Activated T-helper 1 cell treated with anti-CD3 and anti-CD28 coated beads, Interleukin-12 subunit alpha, Interleukin-12 subunit beta, Interleukin-2, Interleukin-4 antibody, amounts not matched to agents 30 ng/mL and 10 ng/mL and 1 ng/mL, durations not matched to agents 14 hours and 24 hours and 36 hours (primary cell): Measurements from ENCODE around the gene LOXL1. TPM values are rescaled to one million over a fixed set of nuclear protein-coding genes. Genes with fewer than 3 reads are reported as not detected.

Experiments used
- DNase-seq: peaks from one replicate; pipeline ENCODE4 v3.0.0; 2021; ENCODE audit warnings: low spot score
- H3K27ac Mint-ChIP-seq: one replicate; pipeline ENCODE4 v1.8.0; 2021; ENCODE audit warnings: mild to moderate bottlenecking, mixed read lengths
- H3K27me3 Mint-ChIP-seq: one replicate; pipeline ENCODE4 v1.8.0; 2022; ENCODE audit warnings: mild to moderate bottlenecking, moderate library complexity, mixed read lengths; ENCODE audit not compliant: insufficient read depth
- H3K36me3 Mint-ChIP-seq: one replicate; pipeline ENCODE4 v1.8.0; 2021; ENCODE audit warnings: low read depth, mixed read lengths
- H3K4me1 Mint-ChIP-seq: one replicate; pipeline ENCODE4 v1.8.0; 2021; ENCODE audit warnings: low read depth, mixed read lengths
- H3K4me3 Mint-ChIP-seq: one replicate; pipeline ENCODE4 v1.8.0; 2021; ENCODE audit warnings: mild to moderate bottlenecking, moderate library complexity, mixed read lengths
- H3K9me3 Mint-ChIP-seq: one replicate; pipeline ENCODE4 v1.8.0; 2021; ENCODE audit warnings: mixed read lengths
- intact Hi-C: fragments of 100-400 bp; cut with micrococcal nuclease; formaldehyde crosslinking; loops from one replicate; pipeline ENCODE4 v1.15.1; 2024
- total RNA-seq: library from RNA; stranded (reverse); gene quantifications from 2 replicates; pipeline ENCODE4 v1.2.3, GENCODE V29; 2022

Gene LOXL1
- total RNA-seq, 1 donor from 2014 or later: 0.34 TPM

DNA sequence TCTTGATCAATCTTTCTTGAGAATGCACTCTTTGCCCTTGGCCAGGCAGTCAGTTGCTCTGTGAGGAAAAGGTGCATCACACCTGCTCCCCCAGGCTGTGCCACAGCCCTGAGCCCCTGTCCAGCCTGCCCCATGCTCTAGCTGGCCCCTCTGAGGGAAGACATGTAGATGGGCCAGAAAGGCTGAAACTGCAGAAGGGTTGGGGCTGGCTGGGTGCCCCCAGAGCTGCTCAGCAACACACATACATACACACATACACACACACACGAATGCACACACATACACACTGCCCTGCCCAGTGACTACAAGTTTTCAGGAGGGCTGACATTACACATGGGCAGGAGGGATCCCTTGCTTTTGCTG is 36.5 kb upstream of the LOXL1 start:
- intact Hi-C loops: no loop called here
- Mint-ChIP-seq H3K4me3 (no peak overlapping the region), H3K4me1 (no peaks in the 10 kb centered on the region), H3K27me3 (peaks cover 27% of the 10 kb centered on the region), H3K27ac (no peak overlapping the region), H3K9me3 (no peaks in the 10 kb centered on the region), H3K36me3 (no peaks in the 10 kb centered on the region)
- no peak for DNase-seq

DNA sequence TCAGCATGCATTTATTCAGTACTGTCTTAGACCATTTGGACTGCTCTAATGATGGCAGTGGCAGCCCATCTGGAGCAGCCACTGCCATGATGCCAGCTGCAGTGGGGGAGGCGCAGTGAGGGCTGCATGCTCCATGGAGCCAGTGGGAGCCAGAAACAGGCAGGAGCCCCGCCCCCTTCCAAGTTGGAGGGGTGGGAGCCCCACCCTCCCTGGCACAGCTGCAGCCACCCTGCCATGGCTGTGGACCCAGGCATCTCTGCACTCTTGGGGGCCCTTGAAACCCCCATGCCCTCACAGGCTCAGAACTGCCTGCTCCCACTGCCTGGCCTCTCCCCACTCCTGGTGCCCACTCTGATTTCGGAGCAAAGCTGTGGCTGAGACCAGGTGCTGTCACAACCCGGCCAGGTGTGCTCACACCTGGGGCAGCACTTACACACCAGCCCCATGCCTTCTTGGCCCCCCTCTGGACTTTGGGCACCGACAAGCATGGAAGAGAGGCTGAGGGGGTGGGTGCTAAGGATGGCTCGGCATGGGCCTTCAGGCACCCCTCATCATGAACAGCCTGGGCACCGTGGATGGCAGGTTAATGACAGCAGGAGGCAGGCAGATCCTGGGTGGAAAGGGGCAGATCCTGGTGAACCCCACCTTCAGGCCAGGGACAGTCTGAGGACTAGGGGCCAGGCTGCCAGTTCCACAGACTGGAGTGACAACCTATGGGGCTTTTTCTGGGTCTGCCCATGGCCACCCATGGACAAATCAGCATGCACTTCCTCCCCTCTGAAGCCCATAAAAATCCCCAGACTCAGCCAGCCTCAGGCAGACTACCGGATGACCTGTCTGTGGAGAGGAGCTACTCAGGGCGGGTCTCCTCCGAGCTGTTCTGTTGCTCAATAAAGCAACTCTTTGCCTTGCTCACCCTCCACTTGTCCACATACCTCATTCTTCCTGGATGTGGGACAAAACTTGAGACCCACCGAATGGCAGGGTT is 34.6 kb upstream of the LOXL1 start:
- Mint-ChIP-seq H3K9me3 (no peaks in the 10 kb centered on the region), H3K27ac (no peak overlapping the region), H3K4me1 (no peaks in the 10 kb centered on the region), H3K36me3 (no peaks in the 10 kb centered on the region), H3K4me3 (no peak overlapping the region), H3K27me3 (peaks cover 25% of the 10 kb centered on the region)
- no peak for DNase-seq
- intact Hi-C loops: no loop called here

DNA sequence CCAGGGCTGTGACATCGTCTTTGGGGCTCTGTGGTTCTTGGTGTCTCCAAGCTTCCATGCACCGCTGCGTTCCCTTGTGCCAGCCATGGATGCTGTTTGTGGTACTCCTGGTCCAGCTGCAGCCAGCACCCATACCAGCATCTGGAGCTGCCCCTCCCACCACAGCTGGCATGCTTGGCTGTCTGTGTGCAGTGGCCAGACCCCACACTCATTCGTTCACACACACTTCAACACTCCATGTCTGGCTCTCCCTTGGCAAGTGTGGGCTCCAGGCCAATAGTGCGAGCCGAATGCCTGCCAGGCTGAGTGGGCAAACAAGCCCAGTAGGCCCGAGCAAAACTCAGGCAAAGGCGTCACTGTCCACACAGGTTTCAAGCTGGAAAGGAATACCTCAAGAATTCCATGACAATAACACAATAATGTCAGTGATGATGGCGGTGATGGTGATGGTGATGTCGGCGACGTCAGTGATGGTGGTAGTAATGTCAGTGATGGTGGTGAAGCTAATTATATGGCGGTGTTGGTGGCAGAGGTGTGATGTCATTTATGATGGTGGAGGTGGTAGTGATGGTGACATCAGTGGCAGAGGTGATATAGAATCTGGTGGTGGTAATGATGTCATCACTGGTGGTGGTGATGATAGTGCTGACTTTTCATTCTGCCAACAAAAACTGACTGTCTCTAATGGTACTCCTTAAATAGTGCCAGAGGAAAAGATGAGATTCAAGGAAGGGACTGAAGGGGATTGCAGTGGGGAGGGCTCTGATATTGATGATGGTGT is 33.6 kb upstream of the LOXL1 start:
- Mint-ChIP-seq H3K4me3 (no peak overlapping the region), H3K27me3 (peaks cover 25% of the 10 kb centered on the region), H3K9me3 (no peaks in the 10 kb centered on the region), H3K36me3 (no peaks in the 10 kb centered on the region), H3K4me1 (no peaks in the 10 kb centered on the region), H3K27ac (no peak overlapping the region)
- intact Hi-C loops: no loop called here
- no peak for DNase-seq

DNA sequence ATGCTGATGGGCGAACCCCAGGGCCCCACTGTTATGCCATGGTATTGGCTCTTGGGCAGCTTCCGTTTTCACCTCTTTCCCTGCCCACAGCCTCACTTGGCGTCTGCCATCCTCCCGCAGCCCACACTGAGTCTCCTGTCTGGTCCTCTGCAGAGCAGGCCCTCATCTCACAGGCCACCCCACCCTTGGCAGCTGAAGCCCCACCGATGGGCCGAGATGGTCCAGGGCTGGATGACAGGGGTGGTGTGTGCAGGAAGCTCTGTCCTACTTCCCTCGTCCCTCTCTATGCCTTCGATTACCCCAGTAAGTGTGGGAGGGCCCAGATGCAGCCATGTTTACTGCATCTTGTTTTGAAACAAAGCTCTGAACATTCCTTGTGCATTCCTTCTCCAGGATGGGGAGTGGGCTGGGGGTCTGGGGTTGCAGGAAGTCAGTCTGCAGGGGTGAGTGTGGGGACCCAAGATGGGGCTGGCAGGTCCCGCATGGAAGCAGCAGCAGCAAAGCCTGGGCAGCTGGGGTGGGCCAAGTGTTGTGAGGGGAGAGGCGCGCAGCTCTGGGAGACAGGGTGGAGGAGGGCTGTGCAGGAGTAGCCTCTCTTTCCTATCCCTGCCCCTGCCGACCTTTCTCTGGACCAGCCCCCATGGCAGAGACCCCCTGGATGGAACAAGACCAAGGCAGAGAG is 32.0 kb upstream of the LOXL1 start:
- Mint-ChIP-seq H3K4me3 (no peak overlapping the region), H3K4me1 (no peaks in the 10 kb centered on the region), H3K36me3 (no peaks in the 10 kb centered on the region), H3K27ac (no peak overlapping the region), H3K27me3 (peaks cover 17% of the 10 kb centered on the region), H3K9me3 (no peaks in the 10 kb centered on the region)
- intact Hi-C loops: no loop called here
- no peak for DNase-seq

DNA sequence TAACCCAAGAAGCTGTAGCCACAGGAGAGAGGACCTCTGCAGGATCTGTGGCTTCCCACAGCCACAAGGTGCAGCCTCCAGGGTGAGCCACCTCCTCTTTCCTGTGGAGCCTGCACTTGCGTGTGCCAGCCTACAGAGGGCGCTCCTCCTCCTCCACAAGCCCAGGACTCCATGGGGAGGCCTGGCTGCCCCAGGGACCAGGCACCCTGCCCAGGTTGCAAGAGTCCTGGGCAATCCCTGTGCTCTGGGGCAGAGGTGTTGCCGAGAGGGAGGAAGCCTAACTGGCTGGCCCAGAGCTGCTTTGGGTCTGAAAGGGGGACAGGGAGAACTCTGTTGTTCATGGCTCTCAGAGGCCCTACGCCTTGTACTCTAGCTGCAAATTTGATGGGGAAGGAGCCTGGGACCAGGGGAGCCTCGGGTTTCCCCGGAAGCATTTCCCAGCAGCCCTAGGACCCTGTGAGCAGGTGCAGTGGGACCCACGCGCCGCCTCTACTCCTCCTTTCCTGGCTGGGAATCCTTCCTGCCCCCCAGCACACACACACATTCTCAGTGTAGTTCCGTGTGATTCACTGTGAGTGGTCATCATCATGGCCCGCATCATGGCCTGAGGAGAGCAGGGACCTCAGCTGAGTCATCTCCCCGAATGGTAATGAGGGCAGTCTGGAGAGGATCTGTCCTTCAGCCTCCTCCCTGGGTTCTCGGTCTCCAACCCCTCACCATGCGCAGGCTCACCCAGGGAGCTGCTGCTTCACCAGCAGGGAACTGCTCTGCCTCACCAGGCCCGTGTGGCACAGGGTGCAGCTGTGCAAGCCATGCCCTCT is 28.6 kb upstream of the LOXL1 start:
- H3K27me3 Mint-ChIP-seq: peaks cover 5% of the 10 kb centered on the region
- DNase-seq: peak; percentile 59
- H3K9me3 Mint-ChIP-seq: no peaks in the 10 kb centered on the region
- H3K36me3 Mint-ChIP-seq: no peaks in the 10 kb centered on the region
- H3K4me1 Mint-ChIP-seq: no peaks in the 10 kb centered on the region
- H3K4me3 Mint-ChIP-seq: no peak overlapping the region
- intact Hi-C loops: loop anchor here (1.0 to 2.0 kb wide), 4 partner anchors 11 to 67 kb away; no protein-coding TSS in a partner anchor
- no peak overlapping the region for H3K27ac Mint-ChIP-seq

DNA sequence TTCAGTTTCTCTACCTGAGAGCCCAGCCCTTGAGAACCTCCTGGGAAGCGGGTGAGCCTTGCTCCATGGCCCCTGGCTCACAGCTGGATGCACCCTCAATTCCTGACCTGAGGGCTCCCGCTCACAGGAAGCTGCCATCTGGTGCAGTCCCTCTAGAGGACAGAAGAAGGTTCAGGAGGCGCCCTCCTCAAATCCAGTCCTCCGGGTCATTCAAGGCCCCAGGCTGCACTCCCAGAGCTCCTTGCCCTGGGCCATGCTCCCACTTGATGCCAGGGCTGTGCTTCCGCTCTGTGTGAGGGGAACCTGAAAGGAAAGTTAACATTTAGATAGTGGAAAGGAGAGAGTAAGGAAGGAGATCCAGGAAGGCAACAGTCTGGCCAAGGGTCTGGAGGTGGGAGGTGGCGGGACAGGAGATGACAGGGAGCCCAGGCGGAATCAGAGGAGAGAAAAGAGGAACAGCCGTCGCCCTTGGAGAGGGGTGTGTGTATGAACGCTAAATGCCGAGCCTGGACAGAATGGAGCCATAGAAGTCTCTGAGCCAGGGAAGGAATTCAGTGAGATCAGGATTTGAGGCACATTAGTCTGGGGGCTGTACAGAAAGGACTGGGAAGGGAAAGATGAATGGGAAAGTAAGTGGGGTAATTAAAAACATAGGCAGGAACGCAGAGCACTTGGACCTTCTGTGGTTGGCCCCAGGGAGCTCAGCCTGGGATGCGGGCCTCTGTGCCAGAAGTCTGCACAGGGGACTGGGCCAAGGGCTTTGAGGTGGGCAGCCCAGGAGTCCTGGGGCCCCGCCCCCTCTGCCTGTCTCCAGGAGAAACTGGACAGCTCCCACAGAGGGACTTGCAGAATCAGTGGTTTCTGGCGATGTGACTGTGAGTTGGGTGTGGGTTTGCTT is 26.8 kb upstream of the LOXL1 start:
- no peaks in the 10 kb centered on the region for H3K9me3 Mint-ChIP-seq
- no peaks in the 10 kb centered on the region for H3K36me3 Mint-ChIP-seq
- no peak for DNase-seq
- H3K4me1 Mint-ChIP-seq: no peaks in the 10 kb centered on the region
- H3K27me3 Mint-ChIP-seq: peaks cover 4% of the 10 kb centered on the region
- intact Hi-C loops: no loop called here
- no peak overlapping the region for H3K4me3 Mint-ChIP-seq
- H3K27ac Mint-ChIP-seq: no peak overlapping the region

DNA sequence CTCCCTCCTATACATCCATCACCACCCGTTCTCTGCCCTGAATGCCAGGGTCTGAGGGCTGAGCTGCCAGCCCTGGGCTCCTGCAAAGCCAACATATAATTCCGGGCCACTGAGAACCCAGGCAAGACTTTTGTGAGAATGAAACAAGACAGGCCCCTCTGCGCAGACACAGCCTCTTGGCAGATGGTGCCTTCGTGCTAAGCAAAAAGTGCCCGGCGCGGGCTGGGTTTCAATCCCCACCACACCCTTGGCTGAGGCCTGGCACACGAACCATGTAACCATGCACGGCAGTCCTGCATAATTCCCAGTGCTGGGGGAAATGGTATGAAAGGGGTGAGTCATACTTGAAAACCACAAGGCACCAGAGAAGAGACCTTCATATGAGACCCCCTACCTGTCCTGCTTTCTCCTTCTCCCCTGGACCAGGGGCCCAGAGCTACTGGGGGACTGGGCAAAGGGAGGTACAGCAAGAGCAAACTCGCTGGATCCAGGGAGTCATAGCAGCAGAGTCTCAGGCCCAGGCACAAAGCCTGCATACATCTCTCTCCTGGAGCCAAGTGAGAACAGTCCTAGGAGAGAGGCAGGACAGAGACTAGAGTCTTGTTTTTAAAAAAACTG is 26.1 kb upstream of the LOXL1 start:
- Mint-ChIP-seq H3K27me3 (peaks cover 4% of the 10 kb centered on the region), H3K4me3 (no peak overlapping the region), H3K27ac (no peak overlapping the region), H3K36me3 (no peaks in the 10 kb centered on the region), H3K9me3 (no peaks in the 10 kb centered on the region), H3K4me1 (no peaks in the 10 kb centered on the region)
- no peak for DNase-seq
- intact Hi-C loops: no loop called here

DNA sequence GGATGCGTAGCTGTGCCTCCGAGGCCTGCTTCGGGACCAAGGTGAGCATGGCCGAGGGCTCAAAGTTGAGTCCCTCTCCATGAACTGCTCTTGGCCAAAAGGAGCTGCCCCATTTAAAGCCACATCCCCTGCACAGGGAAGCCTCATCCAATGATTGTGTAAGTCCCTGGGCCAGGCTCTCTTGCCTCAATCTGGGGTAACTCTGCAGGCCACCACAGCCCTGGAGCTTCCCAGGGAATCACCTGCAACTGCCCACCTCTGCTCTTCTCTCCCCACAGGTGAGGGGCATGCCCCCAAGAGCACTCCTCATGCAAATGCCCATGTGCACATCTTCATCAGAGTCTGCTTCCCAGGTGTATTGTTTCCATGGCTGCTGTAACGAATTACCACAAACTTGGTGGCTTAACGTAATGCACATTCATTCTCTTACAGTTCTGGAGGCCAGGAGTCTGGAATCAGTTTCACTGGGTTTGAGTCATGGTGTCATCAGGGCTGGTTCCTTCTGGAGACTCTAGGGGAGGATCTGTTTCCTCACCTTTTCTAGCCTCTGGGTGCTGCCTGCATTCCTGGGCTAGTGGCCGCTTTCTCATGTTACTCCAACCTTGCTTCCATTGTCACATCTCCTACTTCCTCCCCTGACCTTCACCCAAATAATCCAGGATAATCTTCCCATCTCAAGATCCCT is 25.0 kb upstream of the LOXL1 start:
- no peak for DNase-seq
- Mint-ChIP-seq H3K4me3 (no peak overlapping the region), H3K27me3 (peaks cover 4% of the 10 kb centered on the region), H3K27ac (no peak overlapping the region), H3K9me3 (no peaks in the 10 kb centered on the region), H3K4me1 (no peaks in the 10 kb centered on the region), H3K36me3 (no peaks in the 10 kb centered on the region)
- intact Hi-C loops: no loop called here

DNA sequence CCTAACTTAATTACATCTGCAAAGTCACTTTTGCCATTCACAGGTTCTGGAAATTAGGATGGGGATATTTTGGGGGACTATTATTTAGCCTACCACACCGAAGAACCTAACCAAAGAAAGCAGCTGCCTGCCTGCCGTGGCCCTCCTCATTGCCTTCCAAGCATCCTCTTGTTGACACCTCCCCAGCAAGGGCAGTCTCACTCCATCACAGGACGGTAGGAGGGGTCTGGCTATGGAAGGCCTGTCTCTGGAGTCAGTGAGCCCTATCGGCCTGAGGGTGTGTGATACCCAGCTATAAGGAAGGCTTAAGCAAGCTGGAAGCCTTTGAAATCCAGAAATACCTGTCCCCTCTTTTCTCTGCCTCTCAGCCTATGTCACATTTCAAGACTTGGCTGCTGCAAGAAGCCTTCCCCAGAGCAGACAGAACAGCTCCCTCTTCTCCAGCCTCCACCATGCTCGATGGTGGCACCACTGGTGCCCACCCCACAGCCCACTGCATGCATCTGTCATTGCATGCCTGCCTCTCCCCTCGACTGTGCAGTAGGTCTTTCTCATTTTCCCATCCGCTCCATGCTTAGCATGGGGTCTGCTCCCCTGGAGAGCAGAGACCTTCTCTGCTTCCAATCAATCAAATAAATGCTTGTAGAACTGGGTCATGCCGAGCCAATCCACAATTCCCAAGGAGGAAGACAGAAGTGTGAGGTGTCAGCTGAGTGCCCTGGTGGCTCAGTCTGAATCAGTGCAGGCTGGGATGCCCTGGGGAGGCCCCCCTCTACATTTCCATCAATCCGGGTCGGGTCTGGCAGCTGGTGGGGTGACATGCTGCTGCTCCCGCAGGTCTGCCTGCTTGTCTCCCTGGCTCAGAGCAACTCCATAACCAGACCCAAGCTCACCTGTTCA is 23.9 kb upstream of the LOXL1 start:
- Mint-ChIP-seq H3K27ac (no peak overlapping the region), H3K36me3 (no peaks in the 10 kb centered on the region), H3K4me1 (peaks cover 7% of the 10 kb centered on the region), H3K9me3 (no peaks in the 10 kb centered on the region), H3K4me3 (no peak overlapping the region), H3K27me3 (peaks cover 4% of the 10 kb centered on the region)
- intact Hi-C loops: no loop called here
- DNase-seq: no peak

DNA sequence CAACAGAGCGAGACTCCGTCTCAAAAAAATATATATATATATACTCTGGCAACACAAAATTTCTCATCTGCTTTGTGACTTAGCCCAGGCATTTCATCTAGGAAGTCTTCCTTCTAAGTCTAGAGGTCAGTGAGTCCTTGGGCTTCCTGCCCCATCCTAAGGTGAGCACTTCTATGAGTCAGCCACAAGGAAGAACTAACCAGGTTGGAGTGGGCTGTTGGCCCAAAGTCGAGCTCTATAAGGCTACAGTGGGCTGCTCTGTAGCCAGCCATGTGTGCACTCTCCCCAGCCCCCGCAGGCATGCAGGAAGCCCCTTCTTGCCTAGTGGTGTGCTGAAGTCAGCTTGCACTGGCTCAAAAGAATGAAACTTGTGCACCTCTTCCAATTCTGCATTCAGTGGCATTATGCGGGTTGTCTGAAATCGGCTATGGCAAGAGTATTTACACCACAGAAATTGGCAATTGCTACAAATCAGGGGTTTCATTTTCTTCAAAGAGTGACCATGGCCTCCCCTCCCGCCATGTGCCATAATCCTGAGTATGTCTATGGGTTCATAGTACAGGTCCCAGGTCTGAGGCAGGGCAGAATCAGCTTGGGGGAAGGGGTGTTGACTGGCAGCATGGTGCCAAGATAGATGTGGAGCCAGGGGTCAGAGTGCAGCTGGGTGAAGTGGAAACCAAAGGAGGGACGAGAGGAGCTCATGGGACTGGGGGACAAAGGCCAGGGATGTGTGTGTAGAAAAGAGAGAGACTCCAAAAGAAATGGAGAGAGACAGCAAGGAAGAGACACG is 22.0 kb upstream of the LOXL1 start:
- no peak for DNase-seq
- Mint-ChIP-seq H3K27ac (no peak overlapping the region), H3K36me3 (no peaks in the 10 kb centered on the region), H3K4me3 (no peak overlapping the region), H3K27me3 (peaks cover 4% of the 10 kb centered on the region), H3K4me1 (peaks cover 7% of the 10 kb centered on the region), H3K9me3 (no peaks in the 10 kb centered on the region)
- intact Hi-C loops: no loop called here
